Transverse colon (tissue), 4 donors: ENCODE data around the gene PAGR1. TPM values are rescaled to one million over a fixed set of nuclear protein-coding genes. Genes with fewer than 3 reads are reported as not detected.

Source experiments
- DNase-seq: peaks from one replicate; pipeline ENCODE4 v3.0.0-alpha.2; 2019
- H3K27ac ChIP-seq, 4 donors: fragments of 200-600 bp; sonication (generic); 2 replicates each; pipeline ENCODE4 v1.5.1; 2016 to 2018; ENCODE audit warnings: inconsistent platforms in 4 of 4
- H3K27me3 ChIP-seq: fragments of 200-600 bp; sonication (generic); 2 replicates; pipeline ENCODE4 v1.5.1; 2017; ENCODE audit warnings: inconsistent platforms
- H3K36me3 ChIP-seq, 4 donors: fragments of 200-600 bp; sonication (generic); 2 replicates each; pipeline ENCODE4 v1.5.1; 2017 to 2019; ENCODE audit warnings: inconsistent platforms in 4 of 4
- H3K4me1 ChIP-seq, 4 donors: fragments of 200-600 bp; sonication (generic); 2 replicates each; pipeline ENCODE4 v1.5.1; 2017 to 2020; ENCODE audit warnings: inconsistent platforms in 4 of 4
- H3K4me3 ChIP-seq, 4 donors: fragments of 200-600 bp; sonication (generic); 1 replicate in 1 of 4; 2 replicates in 3 of 4; pipeline versions ENCODE4 v1.5.1 to v1.6.1; 2017 to 2019; ENCODE audit warnings: inconsistent platforms in 4 of 4
- H3K9me3 ChIP-seq, 2 donors: fragments of 200-600 bp; sonication (generic); 2 replicates each; pipeline ENCODE4 v1.5.1; 2017 to 2019; ENCODE audit warnings: inconsistent platforms in 2 of 2
- EP300 ChIP-seq: sonication (generic); formaldehyde crosslinking; IDR thresholded peaks from one replicate; pipeline ENCODE4 v1.6.1; 2017; ENCODE audit warnings: antibody characterized with exemption, low read depth
- POLR2A ChIP-seq: fragments of 450-650 bp; IDR thresholded peaks from one replicate; pipeline ENCODE4 v1.6.1; 2016; ENCODE audit warnings: antibody characterized with exemption, mild to moderate bottlenecking, moderate library complexity
- POLR2AphosphoS5 ChIP-seq, 3 donors: sonication (generic); formaldehyde crosslinking; IDR thresholded peaks; one replicate each; pipeline ENCODE4 v1.6.1; 2016; ENCODE audit warnings: antibody characterized with exemption in 3 of 3
- WGBS, 2 donors: methylation state at CpG; one replicate each; pipeline ENCODE4 v1.1.5; 2018; ENCODE audit warnings: low coverage in 1 of 2; 5-methylcytosine and 5-hydroxymethylcytosine counted together
- in situ Hi-C, 4 donors: fragments of 200-750 bp; cut with MboI; loops; one replicate each; pipeline versions ENCODE4 v1.15.0 to v1.15.1; 2017; ENCODE audit warnings: low sequenced_read_pairs in 3 of 4, low pct_ligation_motif_present in 1 of 4, low pct_unique_long_range_greater_than_20kb in 1 of 4
- intact Hi-C: fragments of 100-400 bp; cut with DNase I; formaldehyde crosslinking; loops from one replicate; pipeline ENCODE4 v1.15.1; 2023; ENCODE audit warnings: low total_unique reads
- total RNA-seq, 4 donors: library from RNA; depleted of rRNA; stranded (reverse); fragments of >200 nt; gene quantifications; one replicate each; pipeline ENCODE4 v1.1.0, GENCODE V29; 2016
- TF ChIP-seq, protein P1 (sequence below), 5 experiments: fragments of 200-600 bp in 3 of 5; fragments of 450-650 bp in 2 of 5; sonication (generic) in 3 of 5; IDR thresholded peaks; 1 replicate in 2 of 5; 2 replicates in 3 of 5; pipeline ENCODE4 v1.5.1; 2016 to 2017; ENCODE audit warnings: antibody characterized with exemption in 5 of 5, inconsistent platforms in 3 of 5, mild to moderate bottlenecking in 2 of 5, moderate library complexity in 1 of 5

PAGR1 gene
- total RNA-seq, 4 donors from 2014 or later = 28.8 to 47.5 (median 32.3) TPM

- Histone ChIP-seq H3K4me3 (peak overlapping the region in 3 of 4 donors; percentile 67 to 85 (median 76)), H3K27me3 (no peaks in the 10 kb centered on the region), H3K4me1 (peaks cover 49 to 84% (median 78%) of the 10 kb centered on the region in 4 donors), H3K27ac (peak overlapping the region; percentile 93 to 97 (median 96)), H3K36me3 (peaks cover 0 to 13% (median 0%) of the 10 kb centered on the region in 4 donors), H3K9me3 (no peaks in the 10 kb centered on the region)
- in situ Hi-C loops (no loop called here), intact Hi-C loops (no loop called here)
- 51% methylated on average over 15 of the region's 15 CpGs; no CpG with 5 or more reads in 1 of the 2 donors for WGBS, 2 donors
- TF ChIP-seq EP300 (no peak), POLR2A (no peak), POLR2AphosphoS5 (IDR thresholded peaks at IDR 0.05) (no peak)
- TF ChIP-seq, protein P1, sequence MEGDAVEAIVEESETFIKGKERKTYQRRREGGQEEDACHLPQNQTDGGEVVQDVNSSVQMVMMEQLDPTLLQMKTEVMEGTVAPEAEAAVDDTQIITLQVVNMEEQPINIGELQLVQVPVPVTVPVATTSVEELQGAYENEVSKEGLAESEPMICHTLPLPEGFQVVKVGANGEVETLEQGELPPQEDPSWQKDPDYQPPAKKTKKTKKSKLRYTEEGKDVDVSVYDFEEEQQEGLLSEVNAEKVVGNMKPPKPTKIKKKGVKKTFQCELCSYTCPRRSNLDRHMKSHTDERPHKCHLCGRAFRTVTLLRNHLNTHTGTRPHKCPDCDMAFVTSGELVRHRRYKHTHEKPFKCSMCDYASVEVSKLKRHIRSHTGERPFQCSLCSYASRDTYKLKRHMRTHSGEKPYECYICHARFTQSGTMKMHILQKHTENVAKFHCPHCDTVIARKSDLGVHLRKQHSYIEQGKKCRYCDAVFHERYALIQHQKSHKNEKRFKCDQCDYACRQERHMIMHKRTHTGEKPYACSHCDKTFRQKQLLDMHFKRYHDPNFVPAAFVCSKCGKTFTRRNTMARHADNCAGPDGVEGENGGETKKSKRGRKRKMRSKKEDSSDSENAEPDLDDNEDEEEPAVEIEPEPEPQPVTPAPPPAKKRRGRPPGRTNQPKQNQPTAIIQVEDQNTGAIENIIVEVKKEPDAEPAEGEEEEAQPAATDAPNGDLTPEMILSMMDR (IDR thresholded peaks at IDR 0.05) = peak in 4 of 5 experiments; percentile 31 to 61 (median 44)
- DNase-seq = peak; percentile 61
Measured at GRCh38 chr16:29819506-29819905, 3.6 kb downstream of the PAGR1 start.

- H3K9me3 ChIP-seq = no peaks in the 10 kb centered on the region
- peaks cover 47 to 85% (median 78%) of the 10 kb centered on the region in 4 donors for H3K4me1 ChIP-seq
- H3K27ac ChIP-seq = peak within 1 kb of the TSS; percentile 93 to 97 (median 96)
- in situ Hi-C loops (no loop called here), intact Hi-C loops (no loop called here)
- H3K27me3 ChIP-seq = no peaks in the 10 kb centered on the region
- peaks cover 0 to 13% (median 0%) of the 10 kb centered on the region in 4 donors for H3K36me3 ChIP-seq
- WGBS, 2 donors = 0% methylated on average over 4 of the region's 4 CpGs; no CpG with 5 or more reads in 1 of the 2 donors
- TF ChIP-seq, protein P1 (IDR thresholded peaks at IDR 0.05) = no peak
- TF ChIP-seq POLR2AphosphoS5 (IDR thresholded peaks at IDR 0.05) = peak; percentile 92 to 96 (median 94)
- TF ChIP-seq POLR2A = peak; percentile 86
- peak; percentile 52 for TF ChIP-seq EP300
- DNase-seq = peak; percentile 87
- peak within 1 kb of the TSS; percentile 46 to 85 (median 72) for H3K4me3 ChIP-seq
Measured at GRCh38 chr16:29820271-29820701, 4.3 kb downstream of the PAGR1 start, which contains the start of gene MVP. MVP (plus strand) TSS chr16:29820462; CDS start chr16:29830550, 10,088 bp downstream.

- Histone ChIP-seq H3K4me1 (peaks cover 54 to 90% (median 83%) of the 10 kb centered on the region in 4 donors), H3K27ac (peak overlapping the region; percentile 93 to 97 (median 96)), H3K9me3 (no peaks in the 10 kb centered on the region), H3K27me3 (no peaks in the 10 kb centered on the region), H3K36me3 (peaks cover 0 to 13% (median 0%) of the 10 kb centered on the region in 4 donors), H3K4me3 (peak overlapping the region; percentile 46 to 85 (median 72))
- intact Hi-C loops = no loop called here
- in situ Hi-C loops = no loop called here
- TF ChIP-seq, protein P1 (IDR thresholded peaks at IDR 0.05) = no peak
- TF ChIP-seq POLR2A = peak; percentile 88
- peak; percentile 6 for TF ChIP-seq EP300
- peak; percentile 80 to 92 (median 88) for TF ChIP-seq POLR2AphosphoS5 (IDR thresholded peaks at IDR 0.05)
- peak; percentile 91 for DNase-seq
- WGBS, 2 donors = 17% methylated on average over 11 of the region's 11 CpGs; no CpG with 5 or more reads in 1 of the 2 donors
Measured at GRCh38 chr16:29820730-29821642, 5.0 kb downstream of the PAGR1 start.

- peak; percentile 73 for DNase-seq
- Histone ChIP-seq H3K4me3 (peak overlapping the region; percentile 46 to 85 (median 72)), H3K36me3 (peaks cover 0 to 13% (median 0%) of the 10 kb centered on the region in 4 donors), H3K4me1 (peaks cover 57 to 91% (median 90%) of the 10 kb centered on the region in 4 donors), H3K27ac (peak overlapping the region; percentile 93 to 97 (median 96)), H3K27me3 (no peaks in the 10 kb centered on the region), H3K9me3 (no peaks in the 10 kb centered on the region)
- intact Hi-C loops (no loop called here), in situ Hi-C loops (no loop called here)
- WGBS, 2 donors = 20 to 25% methylated on average over 2 to 7 of the region's 7 CpGs
- no peak for TF ChIP-seq EP300
- TF ChIP-seq POLR2A = peak; percentile 46
- peak in 2 of 3 donors; percentile 61 to 79 for TF ChIP-seq POLR2AphosphoS5 (IDR thresholded peaks at IDR 0.05)
Measured at GRCh38 chr16:29821643-29822115, 5.7 kb downstream of the PAGR1 start.
